H1 (cell line): ENCODE measurements around the gene SMAP1. TPM values are rescaled to one million over a fixed set of nuclear protein-coding genes. Genes with fewer than 3 reads are reported as not detected.

Experiments
- POLR2AphosphoS5 ChIP-seq: IDR thresholded peaks from 2 replicates; pipeline ENCODE4 v1.6.1; 2011; ENCODE audit warnings: low read depth, low read length
- SIX5 ChIP-seq: IDR thresholded peaks from 2 replicates; pipeline ENCODE4 v1.6.1; 2011; ENCODE audit warnings: mild to moderate bottlenecking, low read depth, low read length
- polyA plus RNA-seq, 7 experiments: library from polyadenylated mRNA; depleted of rRNA in 3 of 7; stranded (reverse) in 5 of 7; unstranded in 2 of 7; fragments of >200 nt in 5 of 7; fragments of 200-250 nt in 2 of 7; gene quantifications; 1 replicate in 5 of 7; 2 replicates in 1 of 7; 4 replicates in 1 of 7; pipeline versions ENCODE4 v1.2.1 to v1.2.3, GENCODE V29; 2011 to 2013; ENCODE audit warnings: missing spikeins in 2 of 7, mixed read lengths in 2 of 7
- total RNA-seq: library from RNA; stranded (reverse); fragmentation: NEBNext Ultra II Directional; extraction: Animal tissue kit (Norgen Biotek cat#: 25700); gene quantifications from 2 replicates; pipeline ENCODE4 v1.2.1, GENCODE V29; 2021

Gene SMAP1
- total and polyA plus RNA-seq, 2 of the 8 experiments (the other 6 are each of a cell fraction or from before 2014, with no cell fraction given) = 18.8 to 32.4 TPM

GRCh38 chr6:70629929-70630328, 37.8 kb upstream of the SMAP1 start (continued):
- no peak for TF ChIP-seq POLR2AphosphoS5
- no peak for TF ChIP-seq SIX5
